IPS-18a (cell line): Measurements from ENCODE around the gene RAB41.
A peak's percentile ranks its signal among the peaks of the same experiment; 100 is the strongest.
"Not testable (repeated sequence)": the region's sequence is repeated elsewhere in the genome, so short reads cannot be mapped to it uniquely, and the experiment has no call there.

Experiments
- H3K27ac ChIP-seq: one replicate; pipeline ENCODE4 v1.5.1; 2013; ENCODE audit warnings: low read length
- H3K27me3 ChIP-seq: one replicate; pipeline ENCODE4 v1.6.1; 2013; ENCODE audit warnings: mild to moderate bottlenecking, low read length; ENCODE audit not compliant: control insufficient read depth, insufficient read depth
- H3K36me3 ChIP-seq: one replicate; pipeline ENCODE4 v1.6.1; 2013; ENCODE audit warnings: low read depth, low read length; ENCODE audit not compliant: control insufficient read depth
- H3K4me1 ChIP-seq: one replicate; pipeline ENCODE4 v1.6.1; 2013; ENCODE audit warnings: low read depth, low read length; ENCODE audit not compliant: control insufficient read depth
- H3K4me3 ChIP-seq: one replicate; pipeline ENCODE4 v1.5.1; 2013; ENCODE audit warnings: low read length
- H3K9ac ChIP-seq: one replicate; pipeline ENCODE4 v1.6.1; 2013; ENCODE audit warnings: mild to moderate bottlenecking, low read length, moderate library complexity
- H3K9me3 ChIP-seq: one replicate; pipeline ENCODE4 v1.6.1; 2013; ENCODE audit warnings: low read depth, low read length; ENCODE audit not compliant: control insufficient read depth

RAB41 gene

GRCh38 chrX:70257423-70258288 is 24.3 kb upstream of the RAB41 start:
- Histone ChIP-seq H3K9me3 (peaks cover 14% of the 10 kb centered on the region), H3K9ac (no peak overlapping the region)

GRCh38 chrX:70260104-70260503 is 21.9 kb upstream of the RAB41 start, which contains the start of gene P2RY4:
Gene P2RY4 (minus strand): TSS chrX:70260204. CDS start chrX:70259624, 580 bp downstream.
- H3K9ac ChIP-seq: no peak within 1 kb of the TSS
- no peak within 1 kb of the TSS for H3K4me3 ChIP-seq
- H3K27ac ChIP-seq: no peak within 1 kb of the TSS
- no peaks in the 10 kb centered on the region for H3K4me1 ChIP-seq
- H3K36me3 ChIP-seq: no peaks in the 10 kb centered on the region
- H3K9me3 ChIP-seq: peaks cover 5% of the 10 kb centered on the region
- H3K27me3 ChIP-seq: no peaks in the 10 kb centered on the region

More at GRCh38 chrX:70257423-70258288, 24.3 kb upstream of the RAB41 start:
- Histone ChIP-seq H3K4me3 (no peak overlapping the region), H3K36me3 (no peaks in the 10 kb centered on the region), H3K27me3 (no peaks in the 10 kb centered on the region), H3K27ac (no peak overlapping the region), H3K4me1 (no peaks in the 10 kb centered on the region)

GRCh38 chrX:70262952-70263567 is 18.9 kb upstream of the RAB41 start:
- no peaks in the 10 kb centered on the region for H3K4me1 ChIP-seq
- H3K9me3 ChIP-seq: peaks cover 9% of the 10 kb centered on the region
- H3K27me3 ChIP-seq: no peaks in the 10 kb centered on the region
- no peak overlapping the region for H3K27ac ChIP-seq
- no peaks in the 10 kb centered on the region for H3K36me3 ChIP-seq
- no peak overlapping the region for H3K4me3 ChIP-seq
- H3K9ac ChIP-seq: no peak overlapping the region

GRCh38 chrX:70264784-70265183 is 17.2 kb upstream of the RAB41 start:
- Histone ChIP-seq H3K4me1 (no peaks in the 10 kb centered on the region), H3K36me3 (no peaks in the 10 kb centered on the region), H3K27me3 (no peaks in the 10 kb centered on the region), H3K27ac (no peak overlapping the region), H3K4me3 (no peak overlapping the region), H3K9me3 (peaks cover 13% of the 10 kb centered on the region), H3K9ac (no peak overlapping the region)

- H3K9ac ChIP-seq: no peak within 1 kb of the TSS
- no peaks in the 10 kb centered on the region for H3K36me3 ChIP-seq
- no peak within 1 kb of the TSS for H3K4me3 ChIP-seq
- H3K4me1 ChIP-seq: no peaks in the 10 kb centered on the region
- no peak within 1 kb of the TSS for H3K27ac ChIP-seq
- no peaks in the 10 kb centered on the region for H3K27me3 ChIP-seq
- peaks cover 11% of the 10 kb centered on the region for H3K9me3 ChIP-seq
Observed at GRCh38 chrX:70268034-70268433, 13.9 kb upstream of the RAB41 start, which contains the start of gene ARR3. Gene ARR3 (plus strand): TSS chrX:70268334. CDS start chrX:70269386, 1,052 bp downstream.

GRCh38 chrX:70274029-70274428 is 7.9 kb upstream of the RAB41 start:
- H3K27me3 ChIP-seq, H3K27ac ChIP-seq, H3K9ac ChIP-seq, H3K4me1 ChIP-seq, H3K4me3 ChIP-seq, H3K36me3 ChIP-seq: not testable (repeated sequence)
- peaks cover 11% of the 10 kb centered on the region for H3K9me3 ChIP-seq

GRCh38 chrX:70279081-70279480 is 2.9 kb upstream of the RAB41 start:
- Histone ChIP-seq H3K36me3 (no peaks in the 10 kb centered on the region), H3K9me3 (peaks cover 12% of the 10 kb centered on the region), H3K4me1 (no peaks in the 10 kb centered on the region)

GRCh38 chrX:70280573-70280972 is 1.4 kb upstream of the RAB41 start:
- peaks cover 12% of the 10 kb centered on the region for H3K9me3 ChIP-seq
- H3K36me3 ChIP-seq: no peaks in the 10 kb centered on the region
- no peak overlapping the region for H3K4me3 ChIP-seq
- no peaks in the 10 kb centered on the region for H3K27me3 ChIP-seq
- no peak overlapping the region for H3K9ac ChIP-seq
- H3K27ac ChIP-seq: no peak overlapping the region
- no peaks in the 10 kb centered on the region for H3K4me1 ChIP-seq

More at GRCh38 chrX:70279081-70279480, 2.9 kb upstream of the RAB41 start:
- H3K27me3 ChIP-seq: no peaks in the 10 kb centered on the region
- H3K4me3 ChIP-seq: no peak overlapping the region
- H3K27ac ChIP-seq: no peak overlapping the region
- H3K9ac ChIP-seq: no peak overlapping the region

- peaks cover 11% of the 10 kb centered on the region for H3K36me3 ChIP-seq
- H3K27ac ChIP-seq: no peak overlapping the region
Observed at GRCh38 chrX:70289168-70289792, 7.3 kb downstream of the RAB41 start.

GRCh38 chrX:70289793-70290770 is 8.1 kb downstream of the RAB41 start, which contains the start of the genes KIF4A and PDZD11:
Gene KIF4A (plus strand): TSS chrX:70290104. CDS start chrX:70290459, 355 bp downstream.
Gene PDZD11 (minus strand): TSS chrX:70289927. CDS start chrX:70289341, 586 bp downstream.
- no peaks in the 10 kb centered on the region for H3K27me3 ChIP-seq
- H3K4me1 ChIP-seq: no peaks in the 10 kb centered on the region
- H3K4me3 ChIP-seq: peak within 1 kb of the TSS; percentile 67
- peak within 1 kb of the TSS; percentile 67 for H3K9ac ChIP-seq
- H3K36me3 ChIP-seq: peaks cover 15% of the 10 kb centered on the region
- peak within 1 kb of the TSS; percentile 63 for H3K27ac ChIP-seq
- H3K9me3 ChIP-seq: peaks cover 9% of the 10 kb centered on the region

More at GRCh38 chrX:70289168-70289792, 7.3 kb downstream of the RAB41 start:
- Histone ChIP-seq H3K9me3 (peaks cover 6% of the 10 kb centered on the region), H3K9ac (peak overlapping the region; percentile 14), H3K27me3 (no peaks in the 10 kb centered on the region), H3K4me1 (no peaks in the 10 kb centered on the region), H3K4me3 (peak overlapping the region; percentile 67)
